SK-N-SH treated with all-trans-retinoic acid at 6 μM for 48 hours (cell line): ENCODE data around the gene RASIP1.

Experiments
- ATAC-seq: fragments of 200-7000 bp; cut with Tn5 transposase; 3 replicates; pipeline ENCODE4 v1.9.1; 2020; ENCODE audit warnings: mild to moderate bottlenecking, moderate library complexity
- ARNTL ChIP-seq: fragments of 450-650 bp; formaldehyde crosslinking; IDR thresholded peaks from 2 replicates; pipeline ENCODE4 v1.5.0; 2020; ENCODE audit warnings: low read depth, mild to moderate bottlenecking, moderate library complexity, borderline replicate concordance
- BACH2 ChIP-seq: fragments of 250-450 bp; sonication (Bioruptor Pico); IDR thresholded peaks from 2 replicates; pipeline ENCODE4 v1.9.0; 2021; ENCODE audit warnings: mild to moderate bottlenecking, borderline replicate concordance
- CREB5 ChIP-seq: fragments of 250-450 bp; sonication (Bioruptor Pico); IDR thresholded peaks from 2 replicates; pipeline ENCODE4 v1.5.1; 2020; ENCODE audit warnings: low read depth, mild to moderate bottlenecking, moderate library complexity
- ESRRG ChIP-seq: fragments of 250-450 bp; sonication (Bioruptor Pico); IDR thresholded peaks from 2 replicates; pipeline ENCODE4 v1.6.1; 2021; ENCODE audit warnings: mild to moderate bottlenecking
- GLIS3 ChIP-seq: fragments of 250-450 bp; sonication (Bioruptor Pico); IDR thresholded peaks from 2 replicates; pipeline ENCODE4 v1.5.0; 2020; ENCODE audit warnings: mild to moderate bottlenecking, moderate library complexity
- ISL1 ChIP-seq: fragments of 250-450 bp; sonication (Bioruptor Pico); IDR thresholded peaks from 2 replicates; pipeline ENCODE4 v2.1.2; 2022; ENCODE audit warnings: mild to moderate bottlenecking, moderate library complexity
- OSR1 ChIP-seq: fragments of 250-450 bp; sonication (Bioruptor Pico); IDR thresholded peaks from 2 replicates; pipeline ENCODE4 v1.8.0; 2022; ENCODE audit warnings: moderate library complexity, mild to moderate bottlenecking, inconsistent platforms
- PATZ1 ChIP-seq: fragments of 250-450 bp; sonication (Bioruptor Pico); IDR thresholded peaks from 2 replicates; pipeline ENCODE4 v1.8.0; 2020; ENCODE audit warnings: mild to moderate bottlenecking, moderate library complexity, borderline replicate concordance
- PPARA ChIP-seq: fragments of 250-450 bp; sonication (Bioruptor Pico); IDR thresholded peaks from 2 replicates; pipeline ENCODE4 v1.5.0; 2020; ENCODE audit warnings: mild to moderate bottlenecking, borderline replicate concordance
- RARB ChIP-seq: fragments of 250-450 bp; sonication (Bioruptor Pico); IDR thresholded peaks from 2 replicates; pipeline ENCODE4 v1.8.0; 2021; ENCODE audit warnings: mild to moderate bottlenecking, moderate library complexity
- SNAI2 ChIP-seq: fragments of 250-450 bp; sonication (Bioruptor Pico); IDR thresholded peaks from 2 replicates; pipeline ENCODE4 v1.5.0; 2020; ENCODE audit warnings: mild to moderate bottlenecking, moderate library complexity
- TCF4 ChIP-seq: fragments of 250-450 bp; sonication (Bioruptor Pico); IDR thresholded peaks from 2 replicates; pipeline ENCODE4 v1.8.0; 2021; ENCODE audit warnings: mild to moderate bottlenecking, moderate library complexity, borderline replicate concordance
- TOX ChIP-seq: fragments of 250-450 bp; sonication (Bioruptor Pico); IDR thresholded peaks from 2 replicates; pipeline ENCODE4 v1.8.0; 2021; ENCODE audit warnings: mild to moderate bottlenecking, moderate library complexity, borderline replicate concordance
- ZC3H10 ChIP-seq: fragments of 250-450 bp; sonication (Bioruptor Pico); IDR thresholded peaks from 2 replicates; pipeline ENCODE4 v1.5.1; 2021; ENCODE audit warnings: mild to moderate bottlenecking, moderate library complexity
- ZFP3 ChIP-seq: fragments of 250-450 bp; sonication (Bioruptor Pico); IDR thresholded peaks from 2 replicates; pipeline ENCODE4 v1.5.0; 2020; ENCODE audit warnings: mild to moderate bottlenecking, moderate library complexity
- ZFP30 ChIP-seq: fragments of 450-650 bp; formaldehyde crosslinking; IDR thresholded peaks from 2 replicates; pipeline ENCODE4 v1.5.0; 2022; ENCODE audit warnings: mild to moderate bottlenecking, moderate library complexity
- ZNF565 ChIP-seq: fragments of 450-650 bp; formaldehyde crosslinking; conservative IDR thresholded peaks from 2 replicates; pipeline ENCODE4 v1.5.0; 2020; ENCODE audit warnings: low read depth, mild to moderate bottlenecking, moderate library complexity
- ZNF70 ChIP-seq: fragments of 450-650 bp; formaldehyde crosslinking; IDR thresholded peaks from 2 replicates; pipeline ENCODE4 v1.5.0; 2020; ENCODE audit warnings: mild to moderate bottlenecking, moderate library complexity
- ZNF8 ChIP-seq: fragments of 450-650 bp; formaldehyde crosslinking; IDR thresholded peaks from 2 replicates; pipeline ENCODE4 v1.5.0; 2020; ENCODE audit warnings: mild to moderate bottlenecking, moderate library complexity
- TF ChIP-seq, protein P1 (sequence below): fragments of 250-450 bp; sonication (Bioruptor Pico); IDR thresholded peaks from 2 replicates; pipeline ENCODE4 v1.8.0; 2021; ENCODE audit warnings: low read depth, mild to moderate bottlenecking, moderate library complexity, borderline replicate concordance
- TF ChIP-seq, protein P2 (sequence below): fragments of 250-450 bp; sonication (Bioruptor Pico); IDR thresholded peaks from 2 replicates; pipeline ENCODE4 v1.5.0; 2020; ENCODE audit warnings: mild to moderate bottlenecking, moderate library complexity

RASIP1 gene

DNA sequence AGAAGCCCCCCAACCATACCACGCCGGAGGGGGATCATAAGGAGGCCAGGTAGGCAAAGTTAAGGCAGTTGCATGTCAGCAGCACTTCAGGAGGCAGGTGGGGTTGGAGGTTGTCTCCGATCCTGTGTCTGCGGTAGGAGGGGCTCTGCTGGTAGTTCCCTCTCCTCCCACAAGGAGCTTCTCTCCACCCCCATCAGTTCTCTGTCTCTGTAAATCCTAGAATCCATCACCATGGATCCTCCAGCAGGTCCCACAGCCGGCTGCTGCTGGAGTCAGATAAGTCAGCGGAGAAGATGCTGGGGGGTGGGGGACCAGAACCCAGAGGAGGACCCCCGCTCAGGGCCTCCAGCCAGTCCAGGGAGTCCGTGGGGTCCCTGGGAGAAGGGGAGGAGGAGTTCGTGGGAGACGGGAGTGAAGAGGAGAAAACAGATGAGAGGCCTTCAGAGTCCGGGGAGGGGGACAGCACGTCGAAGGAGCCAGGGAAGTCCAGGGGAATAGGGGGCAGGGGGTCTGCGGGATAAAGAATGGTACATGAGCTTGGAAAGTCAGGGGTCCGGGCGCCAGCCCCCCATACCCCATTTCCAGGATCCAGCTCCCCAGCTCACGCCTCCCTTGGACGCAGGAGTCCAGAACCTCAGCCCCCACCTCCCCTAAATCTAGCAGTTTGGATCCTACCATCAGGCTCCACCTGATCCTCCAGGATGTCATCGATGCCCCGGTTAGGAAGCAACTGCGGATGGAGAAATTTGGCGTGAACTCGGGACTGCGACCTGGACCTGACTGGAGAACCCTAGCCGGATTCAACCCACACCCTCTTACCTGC, 27.2 kb downstream of the RASIP1 start:
- ATAC-seq, result 0 out of 3 replicates have a peak, but pooled peaks have one; percentile 9
- TF ChIP-seq ISL1 (CRISPR knock-in tag), result no peak
- no peak for TF ChIP-seq CREB5
- TF ChIP-seq TOX (CRISPR knock-in tag), result no peak
- no peak for TF ChIP-seq OSR1
- no peak for TF ChIP-seq GLIS3 (CRISPR knock-in tag)
- no peak for TF ChIP-seq TCF4 (CRISPR knock-in tag)
- no peak for TF ChIP-seq PPARA (CRISPR knock-in tag)
- no peak for TF ChIP-seq ZNF8 (CRISPR knock-in tag)
- no peak for TF ChIP-seq PATZ1 (CRISPR knock-in tag)
- no peak for TF ChIP-seq ZC3H10 (CRISPR knock-in tag)
- TF ChIP-seq, protein P1, sequence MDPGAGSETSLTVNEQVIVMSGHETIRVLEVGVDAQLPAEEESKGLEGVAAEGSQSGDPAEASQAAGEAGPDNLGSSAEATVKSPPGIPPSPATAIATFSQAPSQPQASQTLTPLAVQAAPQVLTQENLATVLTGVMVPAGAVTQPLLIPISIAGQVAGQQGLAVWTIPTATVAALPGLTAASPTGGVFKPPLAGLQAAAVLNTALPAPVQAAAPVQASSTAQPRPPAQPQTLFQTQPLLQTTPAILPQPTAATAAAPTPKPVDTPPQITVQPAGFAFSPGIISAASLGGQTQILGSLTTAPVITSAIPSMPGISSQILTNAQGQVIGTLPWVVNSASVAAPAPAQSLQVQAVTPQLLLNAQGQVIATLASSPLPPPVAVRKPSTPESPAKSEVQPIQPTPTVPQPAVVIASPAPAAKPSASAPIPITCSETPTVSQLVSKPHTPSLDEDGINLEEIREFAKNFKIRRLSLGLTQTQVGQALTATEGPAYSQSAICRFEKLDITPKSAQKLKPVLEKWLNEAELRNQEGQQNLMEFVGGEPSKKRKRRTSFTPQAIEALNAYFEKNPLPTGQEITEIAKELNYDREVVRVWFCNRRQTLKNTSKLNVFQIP (CRISPR knock-in tag), result no peak
- no peak for TF ChIP-seq ZFP3 (CRISPR knock-in tag)
- TF ChIP-seq ESRRG, result no peak
- no peak for TF ChIP-seq ARNTL
- no peak for TF ChIP-seq BACH2
- TF ChIP-seq RARB (CRISPR knock-in tag), result no peak
- TF ChIP-seq, protein P2, sequence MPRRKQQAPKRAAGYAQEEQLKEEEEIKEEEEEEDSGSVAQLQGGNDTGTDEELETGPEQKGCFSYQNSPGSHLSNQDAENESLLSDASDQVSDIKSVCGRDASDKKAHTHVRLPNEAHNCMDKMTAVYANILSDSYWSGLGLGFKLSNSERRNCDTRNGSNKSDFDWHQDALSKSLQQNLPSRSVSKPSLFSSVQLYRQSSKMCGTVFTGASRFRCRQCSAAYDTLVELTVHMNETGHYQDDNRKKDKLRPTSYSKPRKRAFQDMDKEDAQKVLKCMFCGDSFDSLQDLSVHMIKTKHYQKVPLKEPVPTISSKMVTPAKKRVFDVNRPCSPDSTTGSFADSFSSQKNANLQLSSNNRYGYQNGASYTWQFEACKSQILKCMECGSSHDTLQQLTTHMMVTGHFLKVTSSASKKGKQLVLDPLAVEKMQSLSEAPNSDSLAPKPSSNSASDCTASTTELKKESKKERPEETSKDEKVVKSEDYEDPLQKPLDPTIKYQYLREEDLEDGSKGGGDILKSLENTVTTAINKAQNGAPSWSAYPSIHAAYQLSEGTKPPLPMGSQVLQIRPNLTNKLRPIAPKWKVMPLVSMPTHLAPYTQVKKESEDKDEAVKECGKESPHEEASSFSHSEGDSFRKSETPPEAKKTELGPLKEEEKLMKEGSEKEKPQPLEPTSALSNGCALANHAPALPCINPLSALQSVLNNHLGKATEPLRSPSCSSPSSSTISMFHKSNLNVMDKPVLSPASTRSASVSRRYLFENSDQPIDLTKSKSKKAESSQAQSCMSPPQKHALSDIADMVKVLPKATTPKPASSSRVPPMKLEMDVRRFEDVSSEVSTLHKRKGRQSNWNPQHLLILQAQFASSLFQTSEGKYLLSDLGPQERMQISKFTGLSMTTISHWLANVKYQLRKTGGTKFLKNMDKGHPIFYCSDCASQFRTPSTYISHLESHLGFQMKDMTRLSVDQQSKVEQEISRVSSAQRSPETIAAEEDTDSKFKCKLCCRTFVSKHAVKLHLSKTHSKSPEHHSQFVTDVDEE, result no peak
- no peak for TF ChIP-seq ZNF565 (CRISPR knock-in tag)
- no peak for TF ChIP-seq ZNF70
- TF ChIP-seq, all 23 proteins: peak for 0

- TF ChIP-seq PPARA (CRISPR knock-in tag), result no peak
- TF ChIP-seq, protein P1 (CRISPR knock-in tag), result no peak
- no peak for TF ChIP-seq ZNF565 (CRISPR knock-in tag)
- TF ChIP-seq ZC3H10 (CRISPR knock-in tag), result no peak
- no peak for TF ChIP-seq ZFP3 (CRISPR knock-in tag)
- TF ChIP-seq ZNF8 (CRISPR knock-in tag), result no peak
- no peak for TF ChIP-seq ISL1 (CRISPR knock-in tag)
- TF ChIP-seq BACH2, result no peak
- no peak for TF ChIP-seq GLIS3 (CRISPR knock-in tag)
- no peak for TF ChIP-seq SNAI2 (CRISPR knock-in tag)
- no peak for TF ChIP-seq RARB (CRISPR knock-in tag)
- no peak for TF ChIP-seq ZFP30 (CRISPR knock-in tag)
- TF ChIP-seq ZNF70, result no peak
- TF ChIP-seq TOX (CRISPR knock-in tag), result no peak
- ATAC-seq, result no peak
Observed at GRCh38 chr19:48711106-48711662, 29.2 kb downstream of the RASIP1 start.
